Measurements from ENCODE around the gene FKTN.

FKTN gene

DNA sequence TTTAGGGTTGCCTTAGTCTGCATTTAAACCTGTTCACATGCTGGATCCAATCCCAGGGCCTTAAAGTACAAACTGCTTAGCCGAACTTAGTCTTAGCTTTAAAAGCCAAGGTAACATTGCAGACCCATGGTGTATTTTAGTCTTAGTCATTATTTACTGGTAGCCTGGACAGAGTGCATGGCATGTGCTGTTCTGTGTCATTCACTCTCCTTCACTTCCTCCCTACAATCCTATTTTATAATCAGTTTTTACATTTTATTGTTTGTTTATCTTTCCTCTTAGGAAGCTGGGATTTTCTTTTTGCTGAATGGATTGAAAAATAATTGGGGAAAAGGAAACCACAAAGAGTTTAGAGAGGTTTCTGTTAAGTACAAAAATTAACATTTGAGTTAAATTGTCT, 74.9 kb downstream of the FKTN start:
- no peak for DNase-seq (ENCODE audit: low read depth in 1 of 2, low spot score in 1 of 2)

DNA sequence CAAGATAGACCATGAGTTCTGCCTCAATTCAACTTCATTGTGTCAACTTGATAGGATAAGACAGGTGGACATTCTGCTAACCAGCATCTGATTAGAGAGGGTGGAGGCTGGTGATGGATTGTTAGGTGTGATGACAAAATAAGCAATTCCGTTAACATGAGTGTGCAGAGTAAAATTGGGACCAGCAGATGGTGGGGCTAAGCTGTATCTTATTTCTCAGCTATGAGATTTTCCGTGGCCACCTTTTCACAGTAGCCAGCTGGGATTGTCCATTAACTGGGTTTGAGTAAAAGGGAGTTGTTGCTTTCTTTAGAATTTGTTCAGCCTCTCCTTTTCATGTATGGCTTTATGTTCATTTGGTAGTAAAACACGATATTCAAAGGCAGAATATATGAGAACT, 75.5 kb downstream of the FKTN start:
- DNase-seq (ENCODE audit: low read depth in 1 of 2, low spot score in 1 of 2): no peak

DNA sequence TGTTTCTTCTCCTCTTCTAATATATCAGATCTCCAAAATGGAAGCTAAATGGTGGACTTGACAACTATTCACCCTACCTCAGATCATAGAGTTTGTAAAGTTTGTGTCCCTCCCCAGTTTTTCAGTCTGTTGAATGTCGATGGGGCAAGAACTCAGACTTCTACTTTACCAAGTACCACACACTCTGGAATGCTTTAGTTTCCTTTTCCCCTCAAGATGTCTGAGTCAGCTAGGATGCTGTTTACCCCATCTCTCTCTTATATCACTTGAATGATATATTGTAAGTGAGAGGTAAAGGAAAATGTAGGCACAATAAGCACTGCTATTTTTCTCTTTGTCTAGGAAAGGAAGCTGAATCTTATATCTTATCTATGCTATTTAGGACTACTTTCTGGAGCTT, 78.4 kb downstream of the FKTN start:
- DNase-seq (ENCODE audit: low read depth in 1 of 2, low spot score in 1 of 2): no peak

DNA sequence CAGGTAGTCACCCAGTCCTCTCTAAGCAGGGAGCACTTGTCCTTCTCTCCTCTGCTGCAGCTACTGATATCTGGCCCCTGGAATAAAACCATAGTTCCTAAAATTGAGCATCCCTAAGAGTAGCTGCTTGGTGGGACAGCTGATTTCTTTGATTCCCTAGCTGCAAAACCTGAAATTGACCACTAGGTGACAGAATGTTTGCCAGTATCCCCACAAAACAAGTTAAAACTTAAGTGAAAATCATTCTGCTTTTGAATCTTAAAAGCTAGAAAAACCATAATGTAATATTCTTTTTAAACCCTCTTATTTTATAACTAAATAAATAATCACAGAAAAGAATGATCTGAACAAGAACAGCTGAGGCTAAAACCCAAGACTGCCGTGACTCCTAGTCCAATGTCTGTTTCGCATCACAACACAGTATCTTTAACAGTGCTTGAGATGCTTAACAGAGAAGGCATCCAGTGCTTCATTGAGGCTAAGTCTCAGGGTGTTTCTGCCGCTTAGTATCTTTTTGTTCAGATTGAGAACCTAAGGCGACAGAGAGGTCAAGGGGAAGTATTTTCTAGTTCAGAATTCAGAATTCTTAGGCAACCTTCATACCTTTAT, 80.0 kb downstream of the FKTN start:
- DNase-seq (ENCODE audit: low read depth in 1 of 2, low spot score in 1 of 2): no peak

DNA sequence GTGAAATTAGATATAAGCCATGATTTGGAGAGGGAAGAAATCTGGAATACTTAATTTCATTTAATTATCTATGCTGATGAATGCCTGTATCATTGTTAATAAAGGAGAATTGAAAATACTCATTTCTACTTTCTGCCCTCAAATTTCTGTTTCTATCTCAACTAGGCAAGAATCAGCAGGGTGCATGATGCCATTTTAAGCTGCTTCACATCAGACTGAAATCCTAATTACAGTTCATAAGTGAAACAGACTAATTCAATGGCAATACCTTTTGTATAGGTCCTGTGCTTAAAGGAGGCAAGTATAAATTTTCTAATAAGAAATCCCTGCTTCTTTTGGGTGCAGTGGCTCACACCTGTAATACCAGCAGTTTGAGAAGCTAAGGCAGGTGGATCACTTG, 82.0 kb downstream of the FKTN start:
- no peak for DNase-seq (ENCODE audit: low read depth in 1 of 2, low spot score in 1 of 2)

DNA sequence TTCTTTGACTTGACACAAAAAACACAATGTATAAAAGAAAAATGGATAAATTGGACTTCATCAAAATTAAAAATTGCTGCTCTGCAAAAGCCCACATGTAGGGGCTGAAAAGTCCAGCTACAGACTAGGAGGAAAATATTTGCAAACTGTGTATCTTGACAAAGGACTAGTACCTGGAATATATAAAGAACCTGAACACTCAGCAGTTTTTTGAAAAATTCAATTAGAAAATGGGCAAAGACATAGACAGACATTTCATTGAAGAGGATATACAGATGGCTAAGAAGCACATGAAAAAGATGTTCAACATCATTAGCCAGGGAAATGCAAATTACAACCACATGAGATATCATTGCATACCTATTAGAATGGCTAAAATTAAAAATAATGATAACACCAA, 85.9 kb downstream of the FKTN start:
- no peak for DNase-seq (ENCODE audit: low read depth in 1 of 2, low spot score in 1 of 2)

DNA sequence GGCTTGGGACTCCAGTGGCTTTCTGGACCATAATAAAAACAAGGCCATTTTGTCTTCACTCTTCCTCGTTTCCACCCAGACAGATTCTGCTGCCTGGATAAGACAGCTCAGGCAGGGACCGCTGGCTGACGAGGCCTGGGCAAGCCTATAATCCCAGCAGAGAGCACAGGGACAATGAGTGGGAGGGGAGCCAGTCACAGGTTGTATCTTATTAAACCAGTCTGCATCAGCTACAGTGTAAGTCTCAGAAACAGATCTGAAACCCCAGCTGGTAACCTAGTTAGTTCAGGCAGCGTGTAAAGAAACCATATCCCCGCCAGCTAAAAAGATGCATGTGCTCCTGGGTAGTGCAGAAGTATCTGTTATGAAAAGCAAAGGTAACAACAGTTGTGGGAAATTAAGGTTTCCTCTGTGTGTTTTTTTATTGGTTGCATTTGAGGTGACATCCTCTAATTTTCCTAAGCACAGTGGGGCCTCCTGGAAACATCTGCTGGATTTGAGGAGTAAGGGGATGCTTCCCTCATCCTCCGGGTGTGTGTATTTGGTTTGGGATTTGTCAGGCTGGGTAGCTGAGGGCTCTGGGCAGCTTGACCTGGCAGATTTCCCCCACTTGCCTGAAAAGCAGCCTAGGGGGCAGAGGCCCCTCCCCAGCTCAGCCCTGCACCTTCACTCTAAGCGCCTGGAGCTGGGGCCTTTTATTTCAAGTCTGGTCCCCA, 89.1 kb downstream of the FKTN start:
- no peak for DNase-seq (ENCODE audit: low read depth in 1 of 2, low spot score in 1 of 2)

DNA sequence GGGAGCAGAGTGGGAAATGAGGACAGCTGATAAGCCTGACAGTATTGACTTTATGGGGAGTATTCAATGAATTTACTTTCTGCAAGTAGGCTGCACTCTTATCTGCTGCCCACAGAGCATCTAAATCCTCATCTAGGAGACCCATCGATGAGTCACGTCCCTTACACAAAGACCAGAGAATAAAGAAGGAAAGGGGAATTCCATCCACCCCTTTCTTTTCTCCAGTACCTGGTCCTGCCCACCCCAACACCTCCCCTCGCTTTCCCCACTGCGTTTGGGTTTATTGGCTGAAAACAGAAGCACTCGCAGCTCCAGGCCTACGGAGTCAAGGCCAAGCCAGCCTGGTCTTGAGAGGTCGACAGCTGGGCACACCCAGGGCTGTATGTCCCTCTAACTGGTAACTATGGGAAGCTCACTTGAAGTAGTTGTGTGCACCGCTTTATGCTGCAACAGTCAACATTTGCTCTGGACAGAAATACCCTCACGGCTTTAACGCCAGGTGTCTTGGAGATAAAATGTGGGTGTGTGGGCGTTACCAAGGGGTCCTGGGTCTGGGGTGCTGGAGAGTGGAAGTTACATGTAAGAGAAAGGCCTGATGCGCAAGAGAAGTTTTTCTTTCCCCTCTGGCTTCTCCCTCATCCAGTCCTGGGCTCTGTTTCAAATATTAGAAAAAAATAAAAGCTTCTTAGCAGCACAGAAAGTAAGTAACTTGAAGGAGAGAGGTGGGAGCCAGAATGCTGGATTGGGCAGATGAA, 89.8 kb downstream of the FKTN start:
- DNase-seq (ENCODE audit: low read depth in 1 of 2, low spot score in 1 of 2): no peak

DNA sequence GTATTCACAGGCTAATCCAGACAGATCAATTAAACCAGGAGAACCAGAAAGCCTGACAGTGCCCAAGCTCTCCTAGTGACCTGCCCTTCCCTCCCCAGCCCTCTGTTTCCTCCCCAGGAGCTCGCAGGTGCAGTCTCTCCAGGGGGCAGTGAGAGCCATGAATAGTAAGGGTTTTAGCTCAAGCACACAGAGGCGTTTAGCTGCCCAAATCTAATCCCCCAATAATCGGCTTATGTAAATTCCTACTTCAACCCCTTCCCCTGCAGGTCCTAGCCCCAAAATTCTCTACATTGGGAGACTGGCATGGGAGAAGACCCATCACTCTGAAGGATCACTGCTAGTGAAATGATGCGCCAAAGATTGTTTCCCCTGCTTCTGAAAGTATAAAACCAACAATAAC, 93.9 kb downstream of the FKTN start:
- DNase-seq (ENCODE audit: low read depth in 1 of 2, low spot score in 1 of 2): no peak

DNA sequence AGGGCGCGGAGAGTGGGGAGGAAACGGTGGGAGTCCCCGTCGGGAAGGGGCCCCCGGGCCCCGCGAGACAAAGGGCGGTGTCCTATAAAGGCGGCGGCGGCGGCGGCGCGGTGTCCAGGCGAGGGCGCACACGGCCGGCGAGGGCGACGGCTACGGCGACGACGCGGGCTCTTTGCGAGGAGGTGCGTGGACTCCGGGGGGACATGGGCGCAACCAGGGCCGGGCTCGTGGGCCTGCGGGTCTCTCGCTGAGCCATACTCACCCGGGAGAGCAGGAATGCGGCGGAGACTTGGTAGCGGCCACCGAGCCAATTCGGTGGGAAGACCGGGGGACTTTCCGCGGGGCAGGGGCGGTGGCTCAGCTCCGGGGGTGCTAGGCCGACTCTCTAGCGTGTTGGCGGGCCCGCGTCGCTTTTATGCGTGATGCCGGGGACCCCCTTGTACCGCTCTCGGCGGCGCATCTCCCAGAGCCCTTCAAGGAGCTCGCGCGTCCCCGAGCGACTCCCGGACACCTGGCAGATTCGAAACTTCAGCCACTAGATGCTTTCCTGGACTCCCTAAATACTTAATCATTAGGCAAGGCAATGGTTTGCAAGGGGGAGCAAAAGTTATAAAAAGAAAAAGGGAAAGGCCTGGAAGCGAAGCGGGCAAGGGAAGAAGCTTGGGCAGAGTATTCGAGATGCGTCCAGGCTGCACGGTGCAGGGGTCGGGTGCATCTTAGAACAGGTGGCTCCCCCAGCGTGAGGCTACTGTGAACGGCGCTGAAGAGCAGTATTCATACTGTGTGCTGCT, 98.4 kb downstream of the FKTN start:
- no peak for DNase-seq (ENCODE audit: low read depth in 1 of 2, low spot score in 1 of 2)

DNA sequence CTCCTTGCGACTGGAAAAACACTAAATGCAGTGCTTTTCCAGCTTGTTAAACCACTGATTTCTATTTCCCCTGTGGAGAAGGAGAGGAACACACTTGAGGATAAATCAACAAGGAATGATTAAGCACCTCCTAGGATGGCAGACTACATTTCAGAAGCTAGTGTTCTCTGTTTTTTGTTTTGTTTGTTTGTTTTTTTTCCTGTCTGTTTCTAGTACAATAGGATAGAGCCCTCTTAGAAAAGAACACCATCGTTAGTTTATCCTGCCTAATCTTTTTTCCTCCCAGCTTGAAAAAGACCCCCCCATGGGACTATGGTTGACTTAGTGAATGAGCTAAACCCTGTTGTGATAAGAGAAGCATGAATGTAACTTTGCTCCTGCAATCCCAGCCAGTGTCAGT, 100.4 kb downstream of the FKTN start:
- DNase-seq (ENCODE audit: low read depth in 1 of 2, low spot score in 1 of 2): no peak

DNA sequence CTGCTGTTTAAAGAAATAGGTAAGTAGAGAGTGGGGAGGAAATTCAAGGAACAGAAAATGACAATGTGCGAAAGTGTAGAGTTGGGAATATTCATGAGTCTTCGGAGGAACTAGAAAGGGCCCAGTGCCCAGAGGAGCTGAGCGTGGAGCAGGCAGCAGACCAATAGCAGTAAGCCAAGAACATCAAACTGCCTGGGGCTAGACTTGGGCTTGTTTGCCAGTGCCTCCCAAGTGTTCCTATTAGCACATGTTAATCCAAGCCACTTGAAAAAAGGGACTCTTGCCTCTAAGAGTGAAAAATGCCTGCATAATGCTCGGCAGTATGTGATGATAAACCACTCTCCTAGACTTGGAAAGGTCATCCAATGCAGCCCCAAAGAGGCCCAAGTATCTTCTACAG, 103.1 kb downstream of the FKTN start:
- no peak for DNase-seq (ENCODE audit: low read depth in 1 of 2, low spot score in 1 of 2)

DNA sequence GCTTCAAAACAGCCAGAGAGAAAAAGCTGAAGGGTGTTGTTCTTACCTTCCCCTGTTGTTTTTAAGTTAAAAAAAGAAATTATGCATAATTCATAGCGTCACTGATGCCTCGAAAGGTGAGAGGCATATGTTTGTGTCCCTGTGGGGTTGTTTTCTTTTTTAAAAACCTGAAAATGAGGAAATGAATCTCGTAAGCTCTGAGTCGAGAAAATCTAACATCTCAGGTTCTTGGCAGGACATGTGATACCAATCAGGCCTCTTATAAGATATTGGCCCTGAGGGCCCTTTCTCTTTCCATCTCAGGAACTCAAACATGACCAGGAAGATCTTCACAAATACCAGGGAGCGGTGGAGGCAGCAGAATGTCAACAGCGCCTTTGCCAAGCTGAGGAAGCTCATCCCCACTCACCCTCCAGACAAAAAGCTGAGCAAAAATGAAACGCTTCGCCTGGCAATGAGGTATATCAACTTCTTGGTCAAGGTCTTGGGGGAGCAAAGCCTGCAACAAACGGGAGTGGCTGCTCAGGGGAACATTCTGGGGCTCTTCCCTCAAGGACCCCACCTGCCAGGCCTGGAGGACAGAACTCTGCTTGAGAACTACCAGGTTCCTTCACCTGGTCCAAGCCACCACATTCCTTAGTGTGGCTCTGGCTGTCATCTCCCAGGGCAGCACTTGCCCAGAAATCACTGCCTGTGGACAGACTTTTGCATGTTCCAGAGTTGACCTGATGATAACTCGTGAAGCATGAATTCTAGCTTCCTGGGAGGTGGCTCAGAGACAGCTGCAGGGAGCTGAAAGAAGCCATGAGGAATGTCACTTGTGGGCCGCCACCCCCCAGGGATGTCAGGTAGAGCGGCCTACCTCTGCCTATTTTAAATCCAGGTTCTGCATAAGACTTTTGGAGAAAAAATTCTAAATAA, 104.5 kb downstream of the FKTN start, which contains the start of gene TAL2:
Gene TAL2, plus strand, starts transcription at position 274 of the 921 bp plus-strand sequence. Its CDS starts 40 bp downstream, at position 314.
- no peak for DNase-seq (ENCODE audit: low read depth in 1 of 2, low spot score in 1 of 2)

DNA sequence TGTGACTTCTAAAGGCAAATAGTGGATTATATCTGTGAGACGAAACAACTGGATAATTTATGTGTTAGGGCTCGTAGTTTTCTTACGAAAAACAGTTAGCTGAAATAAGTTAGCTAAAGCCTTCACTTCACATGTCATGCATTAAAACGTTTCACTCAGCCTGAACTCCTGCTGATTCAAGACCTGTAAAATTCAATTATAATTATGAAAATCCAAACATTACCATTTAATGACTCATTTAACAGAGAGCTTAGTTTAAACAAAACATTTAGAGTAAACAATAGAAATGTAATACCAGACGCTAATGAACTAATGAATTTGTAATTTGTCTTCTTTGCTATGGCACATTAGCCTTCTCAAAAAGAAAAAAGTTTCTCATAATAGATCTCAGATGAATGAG, 106.0 kb downstream of the FKTN start:
- no peak for DNase-seq (ENCODE audit: low read depth in 1 of 2, low spot score in 1 of 2)

DNA sequence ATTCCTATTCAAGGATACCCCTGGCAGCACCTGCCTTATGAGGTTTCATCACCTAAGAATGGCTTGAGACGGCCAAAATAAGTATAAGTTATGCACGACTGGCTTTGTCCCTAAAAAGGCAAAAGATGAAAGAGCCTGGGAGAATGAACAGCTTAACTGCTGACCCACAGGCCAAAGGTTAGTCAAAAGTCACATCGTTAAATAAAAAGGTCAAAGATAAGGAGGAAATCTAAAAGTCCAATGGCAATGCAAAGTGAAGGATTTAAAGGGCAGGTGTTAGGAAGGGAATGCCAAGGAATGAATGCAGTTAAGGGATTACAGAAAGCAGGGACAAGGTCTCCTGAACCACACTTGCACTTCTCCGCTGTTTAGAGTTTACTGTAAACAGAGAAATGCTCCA, 109.9 kb downstream of the FKTN start:
- no peak for DNase-seq (ENCODE audit: low read depth in 1 of 2, low spot score in 1 of 2)

DNA sequence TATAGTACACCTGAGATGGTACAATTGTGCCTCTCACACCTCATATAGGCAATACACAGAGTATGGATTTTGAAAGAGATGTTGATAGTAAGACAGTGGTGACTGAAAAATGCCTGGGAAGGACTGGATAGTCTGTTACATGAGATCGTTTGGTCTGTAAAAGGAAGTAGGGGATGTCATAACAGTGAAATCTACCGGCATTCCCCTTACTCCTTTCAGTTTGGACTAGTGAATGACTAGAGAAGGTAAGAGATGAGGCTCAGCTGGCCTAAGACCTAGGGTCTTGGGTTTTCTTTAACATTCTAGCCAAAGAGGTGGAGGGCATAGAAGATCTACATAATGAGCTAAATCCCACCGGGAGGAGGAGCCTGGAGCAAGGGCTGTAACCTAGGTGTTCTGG, 112.4 kb downstream of the FKTN start:
- no peak for DNase-seq (ENCODE audit: low read depth in 1 of 2, low spot score in 1 of 2)

DNA sequence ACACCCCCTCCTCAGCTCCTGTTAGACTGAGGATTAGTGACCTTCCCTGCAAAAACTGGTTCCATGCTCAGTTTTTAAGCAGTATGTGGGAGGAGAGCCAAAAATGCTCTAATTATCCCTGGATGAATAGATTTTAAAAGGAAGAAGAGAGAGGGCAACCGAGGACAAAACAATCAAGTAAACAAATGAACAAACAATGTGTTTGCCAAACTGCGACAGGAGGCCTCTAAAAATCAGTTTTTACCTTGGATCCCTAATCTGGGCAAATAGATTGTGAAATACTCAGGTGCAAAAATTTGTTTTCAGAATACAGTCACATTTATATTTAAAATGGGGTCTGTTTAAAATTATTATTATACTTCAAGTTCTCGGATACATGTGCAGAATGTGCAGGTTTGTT, 112.8 kb downstream of the FKTN start:
- DNase-seq (ENCODE audit: low read depth in 1 of 2, low spot score in 1 of 2): no peak

DNA sequence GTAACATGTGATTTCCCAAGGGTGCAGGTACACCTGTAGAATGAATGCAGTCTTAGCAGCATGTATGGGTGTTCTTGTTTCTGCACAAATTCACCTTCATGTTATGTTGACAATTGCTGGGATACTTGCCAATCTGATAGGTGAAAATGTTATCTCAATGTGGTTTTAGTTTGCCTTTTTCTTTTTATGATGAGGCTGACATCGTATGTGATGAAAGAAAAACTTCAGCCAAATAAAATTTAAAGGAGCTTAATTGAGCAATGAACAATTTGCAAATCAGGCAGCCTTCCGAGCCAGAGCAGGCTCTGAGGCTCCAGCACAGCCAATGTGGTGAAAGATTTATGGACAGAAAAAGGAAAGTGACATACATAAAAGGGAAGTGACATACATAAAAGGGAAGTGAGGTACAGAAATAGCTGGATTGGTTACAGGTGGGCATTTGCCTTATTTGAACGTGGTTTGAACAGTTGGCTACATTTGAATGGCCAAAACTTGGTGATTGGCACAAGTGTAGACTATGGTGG, 114.8 kb downstream of the FKTN start:
- no peak for DNase-seq (ENCODE audit: low read depth in 1 of 2, low spot score in 1 of 2)

DNA sequence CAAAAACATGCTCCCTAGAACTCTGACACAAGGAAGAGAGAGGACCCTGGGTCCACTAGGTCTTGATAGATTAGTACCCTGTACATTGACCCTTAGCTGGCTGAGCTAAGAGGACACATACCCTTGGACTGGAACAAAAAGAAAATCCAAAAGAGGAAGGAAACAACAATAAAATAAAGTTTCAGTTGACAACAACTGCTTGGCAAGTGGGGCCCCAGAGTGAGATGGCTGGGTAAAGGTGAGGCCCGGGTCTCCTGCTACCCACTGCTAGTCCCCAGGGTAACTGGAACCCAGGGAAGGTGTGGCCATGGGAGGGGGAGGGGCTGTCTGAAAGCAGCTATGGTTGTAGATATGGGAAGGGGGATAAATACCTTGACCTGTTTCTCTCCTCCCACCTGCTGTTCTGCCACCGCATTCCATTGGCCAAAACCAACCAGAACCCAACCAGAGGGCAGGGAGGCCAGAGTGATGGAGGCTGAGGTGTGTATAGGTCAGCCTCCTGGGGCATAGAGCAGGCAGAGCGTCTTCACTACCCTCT, 116.0 kb downstream of the FKTN start:
- no peak for DNase-seq (ENCODE audit: low read depth in 1 of 2, low spot score in 1 of 2)

DNA sequence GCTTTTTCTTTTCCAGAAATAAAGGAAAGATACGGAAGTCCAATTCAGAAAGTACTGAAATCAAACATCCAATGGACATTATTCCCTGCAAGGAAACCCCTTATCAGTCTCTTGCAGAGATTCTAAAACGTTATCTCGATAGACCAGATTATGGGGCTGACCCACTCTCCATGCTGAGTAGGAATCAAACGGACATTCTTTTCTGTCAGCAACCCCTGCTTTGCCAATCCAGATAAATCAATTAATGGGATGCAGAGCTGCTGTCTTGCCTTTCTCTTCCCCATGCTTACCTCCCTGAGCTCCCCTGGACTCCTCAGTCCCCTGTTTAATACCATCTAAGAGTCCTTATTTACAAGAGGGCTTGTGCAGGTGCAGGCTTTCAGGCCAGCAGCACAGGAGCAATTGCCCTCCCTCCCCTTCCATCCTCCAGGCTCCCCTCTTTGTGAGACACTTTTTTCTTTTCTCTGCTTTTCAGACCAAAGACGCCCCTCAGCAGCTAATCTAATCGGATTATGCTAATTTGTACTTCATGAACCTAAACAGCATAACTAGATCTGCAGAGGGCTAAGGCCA, 118.5 kb downstream of the FKTN start:
- DNase-seq (ENCODE audit: low read depth in 1 of 2, low spot score in 1 of 2): no peak

Data from activated CD4-positive, alpha-beta T cell treated with anti-CD3 and anti-CD28 coated beads, Interleukin-2, amount 50 U/mL, for 24 hours (primary cell).